MCF 10A (cell line): ENCODE results near the gene ALDH1L1. TPM values are rescaled to one million over a fixed set of nuclear protein-coding genes. Genes with fewer than 3 reads are reported as not detected.

Source experiments
- Bru-seq: library from RNA; stranded (reverse); fragments of 400-500 nt; gene quantifications from one replicate; lab custom pipeline; 2021; lab: Mats Ljungman, UMichigan
- BruChase-seq, 2 experiments: library from RNA; stranded (reverse); fragments of 400-500 nt; gene quantifications; one replicate each; lab custom pipeline; 2021; lab: Mats Ljungman, UMichigan
- BruUV-seq: library from RNA; stranded (reverse); fragments of 400-500 nt; replicated peaks from 2 replicates; lab custom pipeline; 2021; lab: Mats Ljungman, UMichigan
- CTCF ChIA-PET: fragments of 300-600 bp; sonication (Branson Sonifier 250); formaldehyde crosslinking; extraction: SDS; loops from one replicate; lab custom pipeline; 2021; ENCODE audit warnings: antibody characterized with exemption, inconsistent platforms; lab: Yijun Ruan, JAX
- POLR2A ChIA-PET: fragments of 300-600, 350-650 bp; sonication (Branson Sonifier 250); formaldehyde crosslinking; extraction: SDS; loops from one replicate; lab custom pipeline; 2020; ENCODE audit warnings: antibody characterized with exemption, inconsistent platforms; lab: Yijun Ruan, JAX
- DNase-seq: peaks from one replicate; pipeline ENCODE4 v3.0.0-alpha.2; 2018; ENCODE audit not compliant: unreplicated experiment
- H3K27ac Mint-ChIP-seq: one replicate; pipeline ENCODE4 v1.8.0; 2022; ENCODE audit warnings: mild to moderate bottlenecking, low read depth, mixed read lengths; ENCODE audit not compliant: unreplicated experiment
- H3K27me3 Mint-ChIP-seq: one replicate; pipeline ENCODE4 v1.8.0; 2022; ENCODE audit warnings: mixed read lengths; ENCODE audit not compliant: insufficient read depth, unreplicated experiment
- H3K36me3 Mint-ChIP-seq: one replicate; pipeline ENCODE4 v1.8.0; 2022; ENCODE audit warnings: mild to moderate bottlenecking, moderate library complexity, mixed read lengths; ENCODE audit not compliant: insufficient read depth, unreplicated experiment
- H3K4me1 Mint-ChIP-seq: one replicate; pipeline ENCODE4 v1.8.0; 2022; ENCODE audit warnings: mixed read lengths; ENCODE audit not compliant: insufficient read depth, unreplicated experiment
- H3K4me3 Mint-ChIP-seq: one replicate; pipeline ENCODE4 v1.8.0; 2022; ENCODE audit warnings: mild to moderate bottlenecking, moderate library complexity, mixed read lengths; ENCODE audit not compliant: unreplicated experiment
- H3K9me3 Mint-ChIP-seq: one replicate; pipeline ENCODE4 v1.8.0; 2022; ENCODE audit warnings: mixed read lengths; ENCODE audit not compliant: unreplicated experiment
- intact Hi-C: fragments of 100-400 bp; cut with micrococcal nuclease; formaldehyde crosslinking; loops from 2 replicates; pipeline ENCODE4 v1.14.1; 2022
- long read RNA-seq: library from polyadenylated mRNA; stranded (forward); transcript quantifications from one replicate; pipeline ENCODE4 v2.0.0, GENCODE V29; 2022
- total RNA-seq: library from RNA; stranded (reverse); gene quantifications from 2 replicates; pipeline ENCODE4 v1.2.3, GENCODE V29; 2022
- TF ChIP-seq, protein P1 (sequence below): fragments of 200-600 bp; IDR thresholded peaks from one replicate; pipeline ENCODE4 v1.8.0; 2022; ENCODE audit warnings: antibody characterized with exemption, mild to moderate bottlenecking; ENCODE audit not compliant: unreplicated experiment

The ALDH1L1 gene
- total RNA-seq (1.5 and 1.9 TPM in 2 replicates), Bru-seq, nascent RNA (percentile 22 among the genes with signal in this experiment), BruChase-seq, experiment 1, labeled RNA remaining after a 6-hour chase (percentile 15 among the genes with signal in this experiment), BruChase-seq, experiment 2, labeled RNA remaining after a 2-hour chase (percentile 20 among the genes with signal in this experiment)
- long read RNA-seq, partial matches to known transcripts, result 0 of 3 reads
- long read RNA-seq, other reads (novel, unspliced or antisense), result 2 of 3 reads

DNA sequence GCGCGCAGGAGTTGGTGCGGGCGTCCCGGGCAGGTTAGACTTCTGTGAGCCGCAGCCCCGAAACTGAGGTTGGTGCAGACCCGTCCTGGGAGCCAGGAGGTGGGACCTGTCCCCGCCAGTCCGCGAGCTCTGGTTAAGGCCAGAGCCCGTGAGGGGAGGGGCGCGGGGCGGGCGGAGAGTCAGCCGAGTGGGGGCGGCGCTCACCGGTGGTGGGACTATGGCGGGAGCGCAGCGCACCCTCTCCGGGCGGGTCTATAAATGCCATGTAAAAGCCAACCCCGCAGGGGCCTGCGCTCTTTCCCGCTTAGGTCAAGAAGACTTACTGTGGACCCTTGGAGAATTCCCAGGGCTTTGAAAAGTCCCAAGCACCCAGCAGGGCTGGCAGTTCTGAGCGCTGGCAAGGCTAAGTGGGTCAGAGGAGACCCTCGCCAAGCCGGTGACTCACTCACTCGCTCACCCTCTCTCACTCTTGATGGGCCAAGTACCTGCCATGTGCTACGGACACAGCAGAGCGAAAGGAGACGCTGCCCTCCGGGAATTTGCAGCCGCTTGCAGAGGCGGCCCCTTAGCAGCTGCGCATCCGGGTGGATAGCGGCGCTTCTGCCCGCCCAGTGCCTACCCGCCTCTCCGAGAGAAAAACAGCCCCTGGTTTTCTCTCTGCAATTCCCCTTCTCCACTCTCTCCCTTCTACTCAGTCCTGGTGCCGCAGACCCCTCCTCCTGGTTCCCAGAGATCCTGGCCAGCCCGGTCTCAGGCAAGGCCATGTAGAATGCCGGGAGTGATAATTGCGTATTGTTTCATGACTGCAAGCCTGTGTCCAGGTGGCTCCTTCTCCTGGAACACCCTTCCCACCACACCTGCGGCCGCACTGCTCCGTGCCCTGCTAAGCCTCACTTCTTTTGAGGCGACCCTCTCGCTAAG, at the start of gene ALDH1L1:
ALDH1L1 (minus strand) TSS at position 110 of the 921 bp plus-strand sequence. CDS start 19,607 bp downstream, outside the sequence.
- peak within 1 kb of the TSS; percentile 71 for H3K4me3 Mint-ChIP-seq

DNA sequence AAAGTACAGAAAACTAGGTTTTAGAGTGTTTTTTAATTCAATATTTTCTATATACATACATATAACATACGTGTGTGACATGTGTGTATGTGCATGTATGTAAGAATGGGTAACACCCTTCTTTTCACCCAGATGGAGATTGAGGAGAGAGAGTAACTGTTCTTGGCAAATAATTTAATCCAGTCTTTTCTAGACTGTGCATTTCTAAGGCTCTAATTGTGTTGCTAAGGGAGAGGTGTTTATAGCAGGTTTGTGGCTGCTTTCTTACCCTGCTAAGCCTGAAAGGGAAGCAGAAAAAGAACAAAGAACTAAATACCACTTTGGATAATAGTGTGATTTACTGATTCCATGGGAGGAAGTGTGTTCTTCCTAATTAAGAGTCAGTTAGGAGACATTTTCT, 46.0 kb upstream of the ALDH1L1 start:
- POLR2A ChIA-PET, result no interaction called here
- TF ChIP-seq, protein P1, sequence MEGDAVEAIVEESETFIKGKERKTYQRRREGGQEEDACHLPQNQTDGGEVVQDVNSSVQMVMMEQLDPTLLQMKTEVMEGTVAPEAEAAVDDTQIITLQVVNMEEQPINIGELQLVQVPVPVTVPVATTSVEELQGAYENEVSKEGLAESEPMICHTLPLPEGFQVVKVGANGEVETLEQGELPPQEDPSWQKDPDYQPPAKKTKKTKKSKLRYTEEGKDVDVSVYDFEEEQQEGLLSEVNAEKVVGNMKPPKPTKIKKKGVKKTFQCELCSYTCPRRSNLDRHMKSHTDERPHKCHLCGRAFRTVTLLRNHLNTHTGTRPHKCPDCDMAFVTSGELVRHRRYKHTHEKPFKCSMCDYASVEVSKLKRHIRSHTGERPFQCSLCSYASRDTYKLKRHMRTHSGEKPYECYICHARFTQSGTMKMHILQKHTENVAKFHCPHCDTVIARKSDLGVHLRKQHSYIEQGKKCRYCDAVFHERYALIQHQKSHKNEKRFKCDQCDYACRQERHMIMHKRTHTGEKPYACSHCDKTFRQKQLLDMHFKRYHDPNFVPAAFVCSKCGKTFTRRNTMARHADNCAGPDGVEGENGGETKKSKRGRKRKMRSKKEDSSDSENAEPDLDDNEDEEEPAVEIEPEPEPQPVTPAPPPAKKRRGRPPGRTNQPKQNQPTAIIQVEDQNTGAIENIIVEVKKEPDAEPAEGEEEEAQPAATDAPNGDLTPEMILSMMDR, result no peak
- Mint-ChIP-seq H3K27ac (no peak overlapping the region), H3K9me3 (no peaks in the 10 kb centered on the region), H3K4me1 (no peaks in the 10 kb centered on the region), H3K36me3 (no peaks in the 10 kb centered on the region), H3K27me3 (no peaks in the 10 kb centered on the region), H3K4me3 (no peak overlapping the region)
- DNase-seq, result no peak
- no TSS peak for BruUV-seq
- CTCF ChIA-PET, result no interaction called here
- intact Hi-C loops, result no loop called here

More for the DNA sequence above, at the start of gene ALDH1L1:
- no peaks in the 10 kb centered on the region for H3K27me3 Mint-ChIP-seq
- no TSS peak for BruUV-seq
- peak within 1 kb of the TSS; percentile 49 for H3K27ac Mint-ChIP-seq
- no peaks in the 10 kb centered on the region for H3K36me3 Mint-ChIP-seq
- intact Hi-C loops, result no loop called here
- CTCF ChIA-PET, result interaction anchor here (0.6 to 1.8 kb wide), 2 partner anchors 19 to 85 kb away, joined by 3 to 4 read pairs; no protein-coding TSS in a partner anchor
- peak; percentile 71 for DNase-seq
- H3K4me1 Mint-ChIP-seq, result peaks cover 10% of the 10 kb centered on the region
- POLR2A ChIA-PET, result no interaction called here
- H3K9me3 Mint-ChIP-seq, result no peaks in the 10 kb centered on the region
- TF ChIP-seq, protein P1, result no peak

DNA sequence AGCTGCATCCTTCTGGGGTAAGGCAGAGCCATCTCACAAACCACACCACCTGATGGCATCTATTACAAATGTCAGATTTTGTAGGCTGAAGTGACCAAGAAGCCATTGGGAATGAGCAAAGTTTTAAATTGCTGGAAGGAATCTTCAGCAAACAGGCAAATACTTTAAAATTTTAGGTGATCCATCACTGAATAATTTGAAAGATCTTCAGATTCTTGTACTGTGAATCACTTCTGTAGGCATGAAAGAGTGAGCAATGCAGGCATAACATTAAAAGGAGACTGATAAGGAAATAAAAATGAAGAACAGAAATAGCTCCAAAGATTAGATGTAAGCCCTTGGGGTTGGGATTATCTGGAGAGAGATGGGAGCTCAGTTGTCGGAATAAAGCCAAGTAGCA, 36.0 kb upstream of the ALDH1L1 start:
- TF ChIP-seq, protein P1, result no peak
- H3K4me1 Mint-ChIP-seq, result peaks cover 10% of the 10 kb centered on the region
- H3K9me3 Mint-ChIP-seq, result no peaks in the 10 kb centered on the region
- H3K36me3 Mint-ChIP-seq, result no peaks in the 10 kb centered on the region
- H3K4me3 Mint-ChIP-seq, result no peak overlapping the region
- ChIA-PET CTCF (no interaction called here), POLR2A (no interaction called here)
- intact Hi-C loops, result no loop called here
- BruUV-seq, result no TSS peak
- no peak overlapping the region for H3K27ac Mint-ChIP-seq
- DNase-seq, result no peak
- H3K27me3 Mint-ChIP-seq, result peaks cover 18% of the 10 kb centered on the region
